ENCODE measurements around the gene AP1M1. TPM values are rescaled to one million over a fixed set of nuclear protein-coding genes. Genes with fewer than 3 reads are reported as not detected.

The AP1M1 gene
- 85.1 and 85.8 TPM in 2 replicates for total RNA-seq (2012; rRNA removed)
- 97.4 and 99.1 TPM in 2 replicates for polyA plus RNA-seq (2012; rRNA removed)
- polyA plus RNA-seq (2012; cell fraction: cytosol; rRNA removed) = 70.2 and 144 TPM in 2 replicates
- 123 and 181 TPM in 2 replicates for polyA plus RNA-seq (2012; cell fraction: nucleus; rRNA removed; ENCODE audit: low replicate concordance)
- Bru-seq, nascent RNA = percentile 84 among the genes with signal in this experiment
- percentile 86 among the genes with signal in this experiment for BruChase-seq, experiment 1, labeled RNA remaining after a 6-hour chase
- percentile 80 among the genes with signal in this experiment for BruChase-seq, experiment 2, labeled RNA remaining after a 2-hour chase
- long read RNA-seq, full-length matches to known transcripts = 189 of 235 reads
- long read RNA-seq, partial matches to known transcripts = 27 of 235 reads
- long read RNA-seq, other reads (novel, unspliced or antisense) = 19 of 235 reads

GRCh38 chr19:16197622-16198369 is at the start of gene AP1M1:
AP1M1 (plus strand) TSS chr19:16197911; CDS start chr19:16198027, 116 bp downstream.
- Histone ChIP-seq H3K4me1 (ENCODE audit: control insufficient read depth, insufficient read depth, low read length) (peaks cover 11% of the 10 kb centered on the region), H3K18ac (ENCODE audit: low read depth, low read length) (peak within 1 kb of the TSS; percentile 48), H4K8ac (ENCODE audit: low read depth in 2 of 2, low read length in 2 of 2) (peak within 1 kb of the TSS; percentile 71 to 98), H4K5ac (ENCODE audit: low read depth, low read length) (peak within 1 kb of the TSS; percentile 93), H4K20me1 (ENCODE audit: insufficient read depth, low read length) (peaks cover 41% of the 10 kb centered on the region), H2BK120ac (ENCODE audit: low read depth, low read length) (peak within 1 kb of the TSS; percentile 64), H3K36me3 (ENCODE audit: control insufficient read depth, insufficient read depth, low read length) (peaks cover 22% of the 10 kb centered on the region), H2BK5ac (ENCODE audit: low read depth, low read length, poor library complexity, severe bottlenecking) (peak within 1 kb of the TSS; percentile 97), H4K91ac (ENCODE audit: insufficient read depth, low read depth, low read length) (peak within 1 kb of the TSS; percentile 91), H2AK5ac (ENCODE audit: low read depth, low read length) (peak within 1 kb of the TSS; percentile 95), H3K4me2 (ENCODE audit: low read depth, low read length) (peak within 1 kb of the TSS; percentile 98), H3K27me3 (ENCODE audit: control insufficient read depth, insufficient read depth, low read length) (no peaks in the 10 kb centered on the region), H3K4ac (ENCODE audit: low read depth, low read length) (peak within 1 kb of the TSS; percentile 97), H3K14ac (replicated peaks; ENCODE audit: low read depth, low read length) (peak within 1 kb of the TSS; percentile 91), H3K23ac (ENCODE audit: low read depth, low read length) (peak within 1 kb of the TSS; percentile 96), H2BK15ac (ENCODE audit: low read depth, low read length) (peak within 1 kb of the TSS; percentile 57; the same call in 2 of the 3 replicates), H3K79me1 (ENCODE audit: low read depth in 1 of 2, low read length in 2 of 2) (peaks cover 8 to 46% of the 10 kb centered on the region in 2 experiments; a peak in 3 of 4 replicates), H2AFZ (replicated peaks; ENCODE audit: low read length, poor library complexity) (peak within 1 kb of the TSS; percentile 91), H2AK9ac (replicated peaks; ENCODE audit: low read depth, low read length, poor library complexity) (peak within 1 kb of the TSS; percentile 100), H3K27ac (ENCODE audit: insufficient read depth, low read length) (peak within 1 kb of the TSS; percentile 97), H3K4me3 (ENCODE audit: insufficient read depth, low read depth, low read length) (peak within 1 kb of the TSS; percentile 94), H3K56ac (ENCODE audit: extremely low read depth, insufficient read depth, low read length) (peak within 1 kb of the TSS; percentile 94), H3K9me1 (ENCODE audit: insufficient read depth, low read length) (peaks cover 24% of the 10 kb centered on the region), H3K9ac (ENCODE audit: low read depth, low read length) (peak within 1 kb of the TSS; percentile 96), H2BK20ac (ENCODE audit: low read depth, low read length) (peak within 1 kb of the TSS; percentile 23; the same call in 1 of the 2 replicates), H3K9me3 (ENCODE audit: control insufficient read depth, insufficient read depth, low read length) (no peaks in the 10 kb centered on the region)
- in situ Hi-C loops (cut with MboI; ENCODE audit: low sequenced_read_pairs) (loop anchor here (25.0 kb wide), 4 partner anchors 360 to 1085 kb away; partner anchors contain the start of genes AKAP8L, CYP4F3 and SYDE1), dilution Hi-C loops (cut with HindIII; ENCODE audit: low sequenced_read_pairs, unreplicated experiment) (no loop called here), intact Hi-C loops (cut with micrococcal nuclease) (loop anchor here (2.0 to 5.0 kb wide), 2 partner anchors 120 to 185 kb away; partner anchors contain the start of gene TPM4)
- no TSS peak for BruUV-seq (replicated peaks)
- POLR2A ChIA-PET (ENCODE audit: unreplicated experiment) = no interaction called here
- ATAC-seq (ENCODE audit: low read depth) = peak; percentile 85
- 1% methylated on average over 52 of the region's 65 CpGs; no CpG with 5 or more reads in 1 of the 2 experiments for WGBS, 2 experiments (ENCODE audit: extremely low coverage in 2 of 2, insufficient read length in 1 of 2)
- CTCF ChIA-PET = interaction anchor here (0.9 kb wide), 1 partner anchor 13 kb away, joined by 3 read pairs; the partner anchor contains the start of gene FAM32A
- peak; percentile 97 for DNase-seq
- no peak for TF ChIP-seq BHLHE40 (IDR thresholded peaks at IDR 0.05; ENCODE audit: low read depth, low read length)
- no peak for TF ChIP-seq NFE2L2 (IDR thresholded peaks at IDR 0.05; ENCODE audit: low read depth, low read length)
- TF ChIP-seq CEBPB (IDR thresholded peaks at IDR 0.05; ENCODE audit: low read depth, low read length) = peak; percentile 78
- no peak for TF ChIP-seq RCOR1 (IDR thresholded peaks at IDR 0.05; ENCODE audit: insufficient replicate concordance, low read length)
- TF ChIP-seq POLR2A (IDR thresholded peaks at IDR 0.05; ENCODE audit: low read depth, low read length) = 0 out of 2 replicates have a peak, but pooled peaks have one; percentile 42
- TF ChIP-seq ELK1 (IDR thresholded peaks at IDR 0.05; ENCODE audit: borderline replicate concordance, low read depth, low read length) = no peak
- no peak for TF ChIP-seq CHD1 (IDR thresholded peaks at IDR 0.05; ENCODE audit: low read depth, low read length)
- TF ChIP-seq RAD21 (IDR thresholded peaks at IDR 0.05; ENCODE audit: low read length) = no peak
- no peak for TF ChIP-seq RFX5 (IDR thresholded peaks at IDR 0.05; ENCODE audit: low read depth, low read length)
- TF ChIP-seq SMC3 (IDR thresholded peaks at IDR 0.05; ENCODE audit: low read depth, low read length) = no peak
- TF ChIP-seq CTCF (conservative IDR thresholded peaks at IDR 0.05; ENCODE audit: low read depth, low read length) = no peak
- peak; percentile 48; the same call in 1 of the 2 replicates for TF ChIP-seq MAZ (IDR thresholded peaks at IDR 0.05; ENCODE audit: borderline replicate concordance, low read depth, low read length)
- peak; percentile 35; the same call in 1 of the 2 replicates for TF ChIP-seq MXI1 (IDR thresholded peaks at IDR 0.05; ENCODE audit: borderline replicate concordance, low read depth, low read length)

Measured in IMR-90 (cell line).